ENCODE data around the gene TRAF3IP1. TPM values are rescaled to one million over a fixed set of nuclear protein-coding genes. Genes with fewer than 3 reads are reported as not detected.
"Not testable (repeated sequence)": the region's sequence is repeated elsewhere in the genome, so short reads cannot be mapped to it uniquely, and the experiment has no call there.

The TRAF3IP1 gene
- total and polyA plus RNA-seq, 12 donors: 5.5 to 18.5 (median 12.4) TPM

- H3K4me1 ChIP-seq (replicated peaks in 1 of 2): no peaks in the 10 kb centered on the region
- intact Hi-C loops (cut with DNase I): no loop called here
- H3K27me3 ChIP-seq: no peaks in the 10 kb centered on the region
- no peak overlapping the region for H3K27ac ChIP-seq
- H3K4me3 ChIP-seq: no peak overlapping the region
- 52 to 55% (median 53%) methylated on average over 10 of the region's 10 CpGs for WGBS, 4 donors
- peak in 6 of 7 donors; percentile 41 to 66 (median 51) for DNase-seq
- no peaks in the 10 kb centered on the region for H3K36me3 ChIP-seq (replicated peaks in 1 of 2)
- TF ChIP-seq CTCF (IDR thresholded peaks at IDR 0.05) (peak; percentile 30 to 68 (median 58)), POLR2A (IDR thresholded peaks at IDR 0.05) (no peak)
- no peaks in the 10 kb centered on the region for H3K9me3 ChIP-seq (replicated peaks in 1 of 3)
Measured at GRCh38 chr2:238370823-238371372, 50.6 kb downstream of the TRAF3IP1 start.

GRCh38 chr2:238372277-238372676 lies 52.0 kb downstream of the TRAF3IP1 start:
- H3K27me3 ChIP-seq; H3K9me3 ChIP-seq (replicated peaks in 1 of 3); intact Hi-C loops (cut with DNase I); H3K27ac ChIP-seq; H3K36me3 ChIP-seq (replicated peaks in 1 of 2); DNase-seq; H3K4me1 ChIP-seq (replicated peaks in 1 of 2); H3K4me3 ChIP-seq: not testable (repeated sequence)
- WGBS, 4 donors: 96 to 98% (median 96%) methylated on average over 2 to 3 of the region's 3 CpGs

- no peak for TF ChIP-seq POLR2A (IDR thresholded peaks at IDR 0.05)
- no peak for TF ChIP-seq CTCF (IDR thresholded peaks at IDR 0.05)
- WGBS, 4 donors: 77 to 96% (median 80%) methylated on average over 8 of the region's 8 CpGs
- H3K9me3 ChIP-seq (replicated peaks in 1 of 3): no peaks in the 10 kb centered on the region
- peaks cover 0 to 5% of the 10 kb centered on the region in 2 donors for H3K4me1 ChIP-seq (replicated peaks in 1 of 2)
- no peak overlapping the region for H3K4me3 ChIP-seq
- no peaks in the 10 kb centered on the region for H3K36me3 ChIP-seq (replicated peaks in 1 of 2)
- intact Hi-C loops (cut with DNase I): no loop called here
- H3K27ac ChIP-seq: no peak overlapping the region
- H3K27me3 ChIP-seq: no peaks in the 10 kb centered on the region
- no peak for DNase-seq
Measured at GRCh38 chr2:238376884-238377391, 56.6 kb downstream of the TRAF3IP1 start.

GRCh38 chr2:238378230-238379095 lies 58.1 kb downstream of the TRAF3IP1 start:
- Histone ChIP-seq H3K27ac (no peak overlapping the region), H3K4me3 (no peak overlapping the region), H3K4me1 (replicated peaks in 1 of 2) (peaks cover 0 to 5% of the 10 kb centered on the region in 2 donors), H3K9me3 (replicated peaks in 1 of 3) (no peaks in the 10 kb centered on the region), H3K36me3 (replicated peaks in 1 of 2) (no peaks in the 10 kb centered on the region), H3K27me3 (no peaks in the 10 kb centered on the region)
- no peak for TF ChIP-seq POLR2A (IDR thresholded peaks at IDR 0.05)
- TF ChIP-seq CTCF (IDR thresholded peaks at IDR 0.05): no peak
- DNase-seq: no peak
- intact Hi-C loops (cut with DNase I): no loop called here
- WGBS, 4 donors: 85 to 89% (median 88%) methylated on average over 10 to 11 of the region's 11 CpGs
